Measurements from ENCODE around the gene GLYATL2.

The GLYATL2 gene, protein sequence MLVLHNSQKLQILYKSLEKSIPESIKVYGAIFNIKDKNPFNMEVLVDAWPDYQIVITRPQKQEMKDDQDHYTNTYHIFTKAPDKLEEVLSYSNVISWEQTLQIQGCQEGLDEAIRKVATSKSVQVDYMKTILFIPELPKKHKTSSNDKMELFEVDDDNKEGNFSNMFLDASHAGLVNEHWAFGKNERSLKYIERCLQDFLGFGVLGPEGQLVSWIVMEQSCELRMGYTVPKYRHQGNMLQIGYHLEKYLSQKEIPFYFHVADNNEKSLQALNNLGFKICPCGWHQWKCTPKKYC

GRCh38 chr11:58844361-58845005, at the start of gene GLYATL2:
GLYATL2 (minus strand) TSS chr11:58844704; CDS start chr11:58839612, 5,092 bp downstream.
- DNase-seq (ENCODE audit: low spot score) = no peak

DNA sequence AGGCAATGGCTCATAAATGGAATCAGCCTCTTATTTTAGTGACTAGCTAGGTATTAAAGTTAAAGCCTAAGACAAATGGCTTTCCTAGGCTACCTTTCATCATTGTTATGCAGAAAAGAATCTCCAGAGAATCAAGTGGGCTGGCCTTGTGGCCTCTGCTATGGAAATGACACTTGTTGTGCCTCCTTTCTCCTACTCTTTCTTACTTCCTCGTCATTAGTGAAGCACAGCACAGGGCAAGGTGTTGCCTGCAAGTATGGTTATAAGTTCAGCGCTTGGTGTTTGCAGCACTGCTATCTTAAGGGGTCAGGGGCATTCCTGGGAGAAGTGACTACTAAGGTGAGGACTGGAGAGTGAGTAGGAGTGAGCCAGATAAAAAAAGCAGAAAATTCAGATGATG, 49.4 kb upstream of the GLYATL2 start:
- no peak for DNase-seq (ENCODE audit: low spot score)

DNA sequence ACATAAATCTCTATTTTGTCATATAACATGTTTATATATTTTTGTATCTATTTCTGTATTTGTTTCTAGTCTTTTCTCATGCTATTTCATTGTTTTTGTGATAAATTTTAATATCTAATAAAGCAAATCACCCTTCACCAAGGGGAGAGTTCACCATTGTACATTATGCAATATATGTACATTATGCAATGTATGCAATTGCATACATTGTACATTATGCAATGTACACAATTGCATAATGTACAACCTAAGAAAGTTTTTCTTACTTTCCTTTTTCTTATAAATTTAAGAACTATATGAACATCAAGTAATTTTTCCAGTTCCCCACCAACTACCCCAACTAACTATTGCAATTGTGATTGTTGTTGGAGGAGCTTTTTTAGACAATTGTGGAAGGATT, 44.1 kb upstream of the GLYATL2 start:
- DNase-seq (ENCODE audit: low spot score) = no peak

DNA sequence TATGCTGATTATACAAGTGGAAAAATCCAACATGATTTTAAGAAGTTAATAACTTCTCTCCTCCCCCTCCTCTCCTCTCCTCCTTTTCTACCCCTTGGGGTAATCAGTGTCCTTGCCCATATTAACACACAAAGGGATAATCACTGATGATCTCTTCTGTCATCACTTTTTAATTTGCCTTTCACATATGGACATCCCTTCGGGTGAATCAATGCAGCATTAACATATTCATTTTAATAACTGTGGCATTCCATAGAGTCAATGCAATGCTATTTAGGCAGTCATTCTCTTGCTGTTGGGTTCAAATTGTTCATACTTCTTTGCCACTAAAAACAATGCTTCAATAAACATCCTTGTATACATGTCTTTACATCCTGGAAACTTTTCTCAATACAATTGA, 42.9 kb upstream of the GLYATL2 start:
- no peak for DNase-seq (ENCODE audit: low spot score)

DNA sequence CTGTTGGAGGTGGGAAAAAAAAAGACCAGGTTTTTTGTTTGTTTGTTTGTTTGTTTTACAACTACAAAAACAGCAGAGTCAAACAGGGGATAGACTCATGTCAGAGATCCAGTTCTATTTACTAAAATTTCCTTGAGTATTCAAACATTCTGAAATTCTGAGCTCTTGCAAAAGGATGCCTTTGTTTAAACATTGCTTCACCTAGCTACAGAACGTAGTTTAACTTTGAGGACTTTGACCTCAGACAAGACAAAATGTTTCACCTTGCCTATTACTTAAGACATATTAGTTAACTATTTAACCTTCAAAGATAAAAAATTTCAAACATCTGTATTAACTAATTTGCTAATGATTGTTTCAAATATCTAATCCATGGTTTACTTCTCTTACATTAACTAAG, 36.1 kb upstream of the GLYATL2 start:
- DNase-seq (ENCODE audit: low spot score) = no peak

- DNase-seq (ENCODE audit: low spot score) = no peak
Measured at GRCh38 chr11:58880166-58880565, 35.7 kb upstream of the GLYATL2 start.

- no peak for DNase-seq (ENCODE audit: low spot score)
Measured at GRCh38 chr11:58867556-58867955, 23.1 kb upstream of the GLYATL2 start.

- no peak for DNase-seq (ENCODE audit: low spot score)
Measured at GRCh38 chr11:58866788-58867187, 22.3 kb upstream of the GLYATL2 start.

- no peak for DNase-seq (ENCODE audit: low spot score)
Measured at GRCh38 chr11:58864335-58864734, 19.8 kb upstream of the GLYATL2 start.

GRCh38 chr11:58863697-58864096, 19.2 kb upstream of the GLYATL2 start:
- no peak for DNase-seq (ENCODE audit: low spot score)

DNA sequence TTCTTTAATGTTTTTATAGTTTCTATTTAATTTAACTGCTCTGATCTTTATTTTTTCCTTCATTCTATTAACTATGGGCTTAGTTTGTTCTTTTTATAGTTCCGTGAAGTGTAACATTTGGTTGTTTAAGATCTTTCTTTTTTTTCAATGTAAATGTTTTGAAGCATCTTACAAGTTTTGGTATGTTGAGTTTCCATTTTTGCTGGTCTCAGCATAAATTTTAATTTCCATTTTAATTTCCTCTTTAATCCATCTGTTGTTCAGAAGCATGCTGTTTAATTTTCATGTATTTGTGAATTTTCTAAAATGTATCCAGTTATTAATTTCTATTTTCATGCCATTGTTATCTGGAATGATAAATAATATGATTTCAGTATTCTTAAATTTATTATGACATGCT, 17.0 kb upstream of the GLYATL2 start:
- no peak for DNase-seq (ENCODE audit: low spot score)

DNA sequence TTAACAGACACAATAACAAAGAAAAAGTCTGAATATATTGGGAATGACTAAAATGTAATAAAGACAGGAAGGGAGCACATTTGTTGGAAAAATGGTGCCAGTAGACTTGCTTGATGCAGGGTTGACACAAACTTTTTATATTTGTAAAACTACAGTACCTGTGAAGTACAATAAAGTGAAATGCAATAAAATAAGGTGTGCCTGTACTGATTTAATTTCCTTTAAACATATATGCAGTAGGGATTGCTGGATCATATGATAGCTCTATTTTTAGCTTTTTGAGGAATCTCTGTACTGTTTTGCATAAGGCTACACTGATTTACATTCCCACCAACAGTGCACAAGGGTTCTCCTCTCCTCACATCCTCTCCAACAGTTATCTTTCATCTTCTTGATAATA, 12.3 kb upstream of the GLYATL2 start:
- no peak for DNase-seq (ENCODE audit: low spot score)

DNA sequence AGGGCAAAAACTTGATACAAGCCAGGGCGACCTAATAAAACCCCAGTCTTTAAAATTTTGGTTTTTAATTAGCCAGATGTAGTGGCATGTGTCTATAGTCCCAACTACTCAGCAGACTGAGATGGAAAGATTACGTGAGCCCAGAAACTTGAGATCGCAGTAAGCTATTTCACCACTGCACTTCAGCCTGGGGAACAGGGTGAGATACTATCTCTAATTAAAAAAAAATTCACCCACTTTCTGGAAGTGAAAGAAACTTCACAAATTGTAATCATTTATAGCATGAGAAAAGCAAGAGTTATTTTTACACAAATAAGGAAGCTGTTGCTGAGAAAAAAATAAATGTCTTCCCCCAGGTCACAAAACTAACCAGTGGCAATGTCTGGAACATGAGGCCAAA, 882 bp upstream of the GLYATL2 start:
- DNase-seq (ENCODE audit: low spot score) = no peak

GRCh38 chr11:58837707-58838388, 6.7 kb downstream of the GLYATL2 start:
- no peak for DNase-seq (ENCODE audit: low spot score)

DNA sequence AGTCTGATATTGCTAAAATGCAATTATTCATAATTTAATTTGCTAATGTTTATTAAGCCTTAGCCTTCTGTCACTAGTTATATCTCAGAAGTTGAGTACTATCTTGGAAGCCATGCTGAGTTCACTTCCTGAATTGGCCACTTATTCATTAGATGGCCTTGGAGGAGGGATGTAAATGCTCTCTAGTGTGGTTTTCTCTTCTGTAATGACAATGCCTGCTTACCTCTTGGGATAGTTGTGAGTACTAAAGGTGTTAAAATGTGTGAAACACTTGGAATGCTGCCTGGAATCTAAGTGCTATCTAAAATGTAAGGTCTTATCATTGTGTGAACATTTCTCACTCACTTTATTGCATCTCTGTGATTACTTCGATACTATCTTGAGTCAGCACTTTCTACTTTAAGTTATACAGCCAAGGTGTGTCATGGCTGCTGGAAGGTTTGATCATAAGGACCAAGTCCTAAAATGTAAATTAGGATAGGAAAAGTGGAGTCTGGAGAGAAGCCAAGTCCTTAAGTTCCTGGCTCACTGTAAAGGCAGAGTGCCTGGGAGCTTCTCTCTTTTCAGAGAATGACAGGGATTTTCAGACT, 12.4 kb downstream of the GLYATL2 start:
- DNase-seq (ENCODE audit: low spot score) = no peak

GRCh38 chr11:58830673-58831301, 13.7 kb downstream of the GLYATL2 start:
- no peak for DNase-seq (ENCODE audit: low spot score)

DNA sequence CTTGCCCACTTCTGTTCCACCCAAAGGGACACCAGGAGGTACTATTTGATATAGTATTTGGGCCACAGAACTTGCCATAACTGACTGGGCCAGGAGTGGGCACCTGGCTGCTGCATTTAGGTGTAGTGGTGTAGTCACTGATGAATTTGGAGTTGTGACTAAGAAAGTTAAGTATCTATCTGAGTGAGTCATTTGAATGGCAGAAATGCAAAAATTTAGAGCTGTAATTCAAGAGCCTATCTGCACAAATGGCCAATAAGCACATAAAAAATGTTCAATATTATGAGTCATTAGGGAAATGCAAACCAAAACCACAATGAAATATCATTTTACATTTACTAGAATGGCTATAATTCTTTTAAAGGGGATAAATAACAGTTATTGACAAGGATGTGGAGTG, 14.7 kb downstream of the GLYATL2 start:
- no peak for DNase-seq (ENCODE audit: low spot score)

DNA sequence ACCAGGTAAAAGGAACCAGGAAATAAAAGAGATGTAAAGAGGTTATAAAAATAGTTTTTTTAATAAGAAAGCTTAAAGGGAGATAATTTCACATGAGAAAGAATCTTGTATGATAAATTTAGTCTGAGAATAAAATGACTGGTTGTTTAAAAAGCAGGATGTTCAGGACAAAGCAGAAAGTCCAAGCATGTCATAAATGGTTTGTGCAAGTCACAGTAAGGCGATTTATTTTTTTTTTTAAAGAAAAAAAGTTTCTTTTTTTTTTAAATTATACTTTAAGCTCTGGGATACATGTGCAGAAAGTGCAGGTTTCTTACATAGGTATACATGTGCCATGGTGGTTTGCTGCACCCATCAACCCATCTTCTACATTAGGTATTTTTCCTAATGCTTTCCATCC, 30.8 kb downstream of the GLYATL2 start:
- no peak for DNase-seq (ENCODE audit: low spot score)

- no peak for DNase-seq (ENCODE audit: low spot score)
Measured at GRCh38 chr11:58811499-58811898, 33.0 kb downstream of the GLYATL2 start.

DNA sequence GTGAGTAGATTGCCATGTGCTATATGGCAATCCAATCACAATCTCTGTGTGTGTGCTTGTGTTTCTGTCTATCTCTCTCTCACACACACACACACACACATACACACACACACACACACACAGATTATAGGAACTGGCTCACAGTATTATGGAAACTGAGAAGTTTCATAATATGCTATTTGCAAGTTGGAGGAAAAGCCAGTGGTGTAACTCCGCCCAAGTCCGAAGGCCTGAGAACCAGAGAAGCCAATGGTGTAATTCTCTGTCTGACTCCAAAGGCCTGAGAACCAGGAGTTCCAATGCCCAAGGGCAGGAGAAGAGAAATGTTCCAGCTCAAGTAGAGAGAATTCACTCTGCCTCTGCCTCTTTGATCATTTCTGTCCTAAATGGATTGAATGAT, 37.2 kb downstream of the GLYATL2 start:
- DNase-seq (ENCODE audit: low spot score) = no peak

- no peak for DNase-seq (ENCODE audit: low spot score)
Measured at GRCh38 chr11:58805065-58805464, 39.4 kb downstream of the GLYATL2 start.

- no peak for DNase-seq (ENCODE audit: low spot score)
Measured at GRCh38 chr11:58801974-58802545, 42.4 kb downstream of the GLYATL2 start.

Measured in activated CD4-positive, alpha-beta T cell treated with anti-CD3 and anti-CD28 coated beads, Interleukin-2, Interleukin-4, amounts not matched to agents 100 ng/mL and 50 ng/mL, durations not matched to agents 16 hours and 8 hours (primary cell).